GM23248 (cell line): ENCODE results near the gene PRKD1. TPM values are rescaled to one million over a fixed set of nuclear protein-coding genes. Genes with fewer than 3 reads are reported as not detected.

Experiments used
- DNase-seq: peaks from one replicate; pipeline ENCODE4 v3.0.0-alpha.2; 2015
- H2AFZ ChIP-seq: fragments of 200-600 bp; sonication (generic); 2 replicates; pipeline ENCODE4 v1.6.1; 2016; ENCODE audit warnings: antibody characterized with exemption
- H3F3A ChIP-seq: fragments of 200-600 bp; sonication (generic); 2 replicates; pipeline ENCODE4 v1.6.1; 2016; ENCODE audit warnings: mild to moderate bottlenecking, antibody characterized with exemption, mixed run types; ENCODE audit not compliant: insufficient read depth
- H3K27ac ChIP-seq: fragments of 200-600 bp; sonication (generic); 2 replicates; pipeline ENCODE4 v1.5.1; 2016; ENCODE audit warnings: mild to moderate bottlenecking
- H3K27me3 ChIP-seq: fragments of 200-600 bp; sonication (generic); replicated peaks from 2 replicates; pipeline ENCODE4 v1.6.1; 2016; ENCODE audit warnings: mild to moderate bottlenecking; ENCODE audit not compliant: insufficient read depth
- H3K36me3 ChIP-seq: fragments of 200-600 bp; sonication (generic); 2 replicates; pipeline ENCODE4 v1.6.1; 2016; ENCODE audit warnings: low read depth, mild to moderate bottlenecking
- H3K4me1 ChIP-seq: fragments of 200-600 bp; sonication (generic); 2 replicates; pipeline ENCODE4 v1.6.1; 2016; ENCODE audit warnings: mild to moderate bottlenecking; ENCODE audit not compliant: insufficient read depth
- H3K4me2 ChIP-seq: fragments of 200-600 bp; sonication (generic); one replicate; pipeline ENCODE4 v1.6.1; 2016; ENCODE audit warnings: mild to moderate bottlenecking; ENCODE audit not compliant: unreplicated experiment
- H3K4me3 ChIP-seq: fragments of 200-600 bp; sonication (generic); 2 replicates; pipeline ENCODE4 v1.5.1; 2016; ENCODE audit warnings: mild to moderate bottlenecking
- H3K79me2 ChIP-seq: fragments of 200-600 bp; sonication (generic); 2 replicates; pipeline ENCODE4 v1.6.1; 2016; ENCODE audit warnings: mild to moderate bottlenecking; ENCODE audit not compliant: insufficient read depth
- H3K9ac ChIP-seq: fragments of 200-600 bp; sonication (generic); 2 replicates; pipeline ENCODE4 v1.6.1; 2016; ENCODE audit warnings: mild to moderate bottlenecking
- H3K9me2 ChIP-seq: fragments of 200-600 bp; sonication (generic); 2 replicates; pipeline ENCODE4 v1.6.1; 2016; ENCODE audit warnings: mixed run types, mild to moderate bottlenecking, moderate library complexity; ENCODE audit not compliant: insufficient read depth
- H3K9me3 ChIP-seq: fragments of 200-600 bp; sonication (generic); one replicate; pipeline ENCODE4 v1.6.1; 2017; ENCODE audit warnings: low read depth
- H4K20me1 ChIP-seq: fragments of 200-600 bp; sonication (generic); 2 replicates; pipeline ENCODE4 v1.6.0; 2016; ENCODE audit not compliant: insufficient read depth
- EZH2 ChIP-seq: fragments of 200-600 bp; sonication (generic); IDR thresholded peaks from 2 replicates; pipeline ENCODE4 v1.6.1; 2018; ENCODE audit warnings: antibody characterized with exemption, mild to moderate bottlenecking; ENCODE audit not compliant: insufficient read depth, poor library complexity, severe bottlenecking
- EZH2phosphoT487 ChIP-seq: fragments of 200-600 bp; sonication (generic); IDR thresholded peaks from 2 replicates; pipeline ENCODE4 v1.6.1; 2018; ENCODE audit warnings: antibody characterized with exemption, moderate library complexity, mild to moderate bottlenecking, low read depth; ENCODE audit not compliant: insufficient read depth
- WGBS, 2 experiments: methylation state at CpG; one replicate each; pipeline ENCODE4 v1.1.6; 2015 to 2017; ENCODE audit warnings: low lambda C conversion rate in 2 of 2, low coverage in 1 of 2; ENCODE audit errors: missing lambda C conversion rate in 2 of 2; 5-methylcytosine and 5-hydroxymethylcytosine counted together
- in situ Hi-C: fragments of 300-500 bp; cut with MboI; formaldehyde crosslinking; loops from 2 replicates; pipeline ENCODE4 v1.15.0; 2020
- polyA plus RNA-seq: library from polyadenylated mRNA; unstranded; fragments of >200 nt; fragmentation: Nextera tagmentation; extraction: Ambion mirVana; gene quantifications from 2 replicates; pipeline ENCODE4 v1.2.1, GENCODE V29; 2016
- total RNA-seq: library from RNA; depleted of rRNA; stranded (reverse); fragments of >200 nt; shearing (Covaris generic); gene quantifications from 2 replicates; pipeline ENCODE4 v1.2.3, GENCODE V29; 2014

The PRKD1 gene
- total and polyA plus RNA-seq, 2 experiments from 2014 or later, result 24.2 to 30.7 TPM

- Histone ChIP-seq H3K9me2 (no peaks in the 10 kb centered on the region), H4K20me1 (no peaks in the 10 kb centered on the region), H3K36me3 (0 out of 2 replicates have a peak, but pooled peaks cover 8% of the 10 kb centered on the region), H3K4me1 (no peaks in the 10 kb centered on the region), H3F3A (no peaks in the 10 kb centered on the region), H3K27me3 (no peaks in the 10 kb centered on the region), H3K79me2 (no peaks in the 10 kb centered on the region), H3K9me3 (no peaks in the 10 kb centered on the region), H3K9ac (no peak overlapping the region), H2AFZ (no peak overlapping the region), H3K4me2 (no peak overlapping the region), H3K4me3 (no peak overlapping the region), H3K27ac (no peak overlapping the region)
- no peak for TF ChIP-seq EZH2phosphoT487
- no peak for TF ChIP-seq EZH2
- WGBS, 2 experiments, result 80 to 82% methylated on average over 2 of the region's 2 CpGs
- DNase-seq, result no peak
- in situ Hi-C loops, result no loop called here
These were observed 318.8 kb downstream of the PRKD1 start for GRCh38 chr14:29608861-29609260.

GRCh38 chr14:29607169-29607568 lies 320.5 kb downstream of the PRKD1 start:
- Histone ChIP-seq H3K9me2 (no peaks in the 10 kb centered on the region), H3K27me3 (no peaks in the 10 kb centered on the region), H2AFZ (no peak overlapping the region), H3K27ac (no peak overlapping the region), H4K20me1 (no peaks in the 10 kb centered on the region), H3K9ac (no peak overlapping the region), H3K36me3 (0 out of 2 replicates have a peak, but pooled peaks cover 15% of the 10 kb centered on the region), H3K79me2 (no peaks in the 10 kb centered on the region), H3F3A (no peaks in the 10 kb centered on the region), H3K4me1 (no peaks in the 10 kb centered on the region), H3K4me2 (no peak overlapping the region), H3K4me3 (no peak overlapping the region), H3K9me3 (no peaks in the 10 kb centered on the region)
- in situ Hi-C loops, result no loop called here
- TF ChIP-seq EZH2 (no peak), EZH2phosphoT487 (no peak)
- WGBS, 2 experiments, result 96 to 97% methylated on average over 5 of the region's 5 CpGs
- no peak for DNase-seq

DNA sequence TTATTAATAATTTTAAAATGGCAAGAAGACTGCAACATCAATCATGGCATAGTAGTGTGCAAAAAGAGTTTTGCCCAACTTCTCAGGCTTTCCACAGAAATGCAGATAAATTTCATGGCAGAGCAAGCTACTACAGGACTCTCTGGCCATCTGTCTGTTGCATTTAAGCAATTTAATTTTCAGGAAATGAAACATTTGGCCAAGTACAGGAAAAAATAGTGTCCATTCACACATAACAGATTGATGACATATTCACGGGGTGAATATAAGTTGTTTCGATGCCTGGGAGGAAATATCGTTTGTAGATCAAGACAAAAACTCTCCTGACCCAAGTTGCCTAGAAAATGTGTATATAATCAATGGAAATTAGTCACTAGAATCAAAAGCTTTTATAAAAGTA lies 324.0 kb downstream of the PRKD1 start:
- TF ChIP-seq EZH2phosphoT487 (no peak), EZH2 (no peak)
- in situ Hi-C loops, result no loop called here
- H3K4me1 ChIP-seq, result no peaks in the 10 kb centered on the region
- H2AFZ ChIP-seq, result no peak overlapping the region
- H3K9me2 ChIP-seq, result no peaks in the 10 kb centered on the region
- H3K79me2 ChIP-seq, result no peaks in the 10 kb centered on the region
- no peaks in the 10 kb centered on the region for H3K9me3 ChIP-seq
- H3F3A ChIP-seq, result no peaks in the 10 kb centered on the region
- H3K4me2 ChIP-seq, result no peak overlapping the region
- H3K9ac ChIP-seq, result no peak overlapping the region
- no peak overlapping the region for H3K4me3 ChIP-seq
- no peaks in the 10 kb centered on the region for H3K27me3 ChIP-seq
- H3K36me3 ChIP-seq, result peaks cover 10% of the 10 kb centered on the region; the same call in 1 of the 2 replicates
- WGBS, 2 experiments, result 81 to 89% methylated on average over 3 of the region's 3 CpGs
- H3K27ac ChIP-seq, result no peak overlapping the region
- DNase-seq, result no peak
- H4K20me1 ChIP-seq, result no peaks in the 10 kb centered on the region

DNA sequence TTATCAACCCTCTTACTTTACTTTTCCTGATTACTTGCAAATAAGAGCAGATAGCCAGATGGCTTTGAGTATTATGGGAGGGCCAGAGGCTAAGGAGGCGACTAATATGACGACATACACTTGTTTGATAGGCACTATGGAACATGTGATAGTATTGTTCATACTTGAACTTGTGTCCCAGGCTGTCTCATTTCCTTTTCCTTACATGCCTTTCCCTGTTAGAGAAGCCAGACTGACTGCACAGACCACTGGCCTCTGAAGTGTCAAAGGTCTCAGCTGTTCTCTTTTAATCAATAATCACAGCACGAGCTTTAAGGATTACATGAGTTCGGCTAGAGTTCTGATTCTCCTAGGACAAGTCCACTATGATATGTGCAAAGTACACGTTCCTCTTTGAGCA lies 326.0 kb downstream of the PRKD1 start:
- H3K79me2 ChIP-seq, result no peaks in the 10 kb centered on the region
- H3F3A ChIP-seq, result no peaks in the 10 kb centered on the region
- H3K4me2 ChIP-seq, result no peak overlapping the region
- H4K20me1 ChIP-seq, result no peaks in the 10 kb centered on the region
- 83 to 87% methylated on average over 5 of the region's 5 CpGs for WGBS, 2 experiments
- no peaks in the 10 kb centered on the region for H3K9me3 ChIP-seq
- H3K9ac ChIP-seq, result no peak overlapping the region
- H3K36me3 ChIP-seq, result peaks cover 17% of the 10 kb centered on the region
- H3K9me2 ChIP-seq, result no peaks in the 10 kb centered on the region
- DNase-seq, result peak; percentile 4
- H3K27ac ChIP-seq, result no peak overlapping the region
- in situ Hi-C loops, result no loop called here
- H3K4me3 ChIP-seq, result no peak overlapping the region
- no peaks in the 10 kb centered on the region for H3K4me1 ChIP-seq
- no peaks in the 10 kb centered on the region for H3K27me3 ChIP-seq
- TF ChIP-seq EZH2phosphoT487, result no peak
- no peak for TF ChIP-seq EZH2
- H2AFZ ChIP-seq, result no peak overlapping the region
